Upper lobe of right lung (tissue), 1 donor: ENCODE data around the gene FAM227A. TPM values are rescaled to one million over a fixed set of nuclear protein-coding genes. Genes with fewer than 3 reads are reported as not detected.
"Not testable (repeated sequence)": the region's sequence is repeated elsewhere in the genome, so short reads cannot be mapped to it uniquely, and the experiment has no call there.

ENCODE experiments used
- ATAC-seq: fragments of 200-7000 bp; cut with Tn5 transposase; one replicate; pipeline ENCODE4 v1.9.1; 2020; ENCODE audit warnings: mild to moderate bottlenecking, moderate library complexity
- DNase-seq: peaks from one replicate; pipeline ENCODE4 v3.0.0-alpha.2; 2020
- H3K27ac ChIP-seq: fragments of 200-600 bp; one replicate; pipeline ENCODE4 v1.8.0; 2022
- H3K27me3 ChIP-seq: fragments of 200-600 bp; one replicate; pipeline ENCODE4 v1.8.0; 2022; ENCODE audit warnings: mild to moderate bottlenecking
- H3K36me3 ChIP-seq: fragments of 200-600 bp; one replicate; pipeline ENCODE4 v1.8.0; 2022
- H3K4me1 ChIP-seq: fragments of 200-600 bp; one replicate; pipeline ENCODE4 v1.8.0; 2022
- H3K4me3 ChIP-seq: fragments of 200-600 bp; one replicate; pipeline ENCODE4 v1.8.0; 2022; ENCODE audit warnings: mild to moderate bottlenecking
- H3K9me3 ChIP-seq: fragments of 200-600 bp; one replicate; pipeline ENCODE4 v1.8.0; 2022
- CTCF ChIP-seq: fragments of 200-600 bp; IDR thresholded peaks from one replicate; pipeline ENCODE4 v1.8.0; 2022; ENCODE audit warnings: antibody characterized with exemption
- intact Hi-C: fragments of 100-400 bp; cut with DNase I; formaldehyde crosslinking; loops from one replicate; pipeline ENCODE4 v1.11.0; 2022
- total RNA-seq: library from RNA; stranded (reverse); fragmentation: NEBNext Ultra II Directional; extraction: Animal tissue kit (Norgen Biotek cat#: 25700); gene quantifications from one replicate; pipeline ENCODE4 v1.2.1, GENCODE V29; 2021
- donor health status: DM: no; HTN: yes; CAD: no; lungs with severe emphysema.

The FAM227A gene
- total RNA-seq, 1 donor from 2014 or later, result 0.98 TPM

- H3K4me3 ChIP-seq, result peak overlapping the region; percentile 95
- ATAC-seq (no peak), DNase-seq (no peak)
- no peaks in the 10 kb centered on the region for H3K27me3 ChIP-seq
- H3K36me3 ChIP-seq, result no peaks in the 10 kb centered on the region
- H3K27ac ChIP-seq, result peak overlapping the region; percentile 98
- intact Hi-C loops, result no loop called here
- H3K4me1 ChIP-seq, result peaks cover 11% of the 10 kb centered on the region
- no peak for TF ChIP-seq CTCF
- no peaks in the 10 kb centered on the region for H3K9me3 ChIP-seq
Observed at GRCh38 chr22:38655519-38656255, 505 bp downstream of the FAM227A start.

GRCh38 chr22:38653741-38654140, 2.5 kb downstream of the FAM227A start:
- no peak for TF ChIP-seq CTCF
- DNase-seq (no peak), ATAC-seq (no peak)
- Histone ChIP-seq H3K27me3 (no peaks in the 10 kb centered on the region), H3K9me3 (no peaks in the 10 kb centered on the region), H3K36me3 (no peaks in the 10 kb centered on the region), H3K4me3 (no peak overlapping the region), H3K4me1 (peaks cover 11% of the 10 kb centered on the region), H3K27ac (no peak overlapping the region)
- intact Hi-C loops, result no loop called here

- no peak overlapping the region for H3K4me3 ChIP-seq
- intact Hi-C loops, result no loop called here
- no peaks in the 10 kb centered on the region for H3K27me3 ChIP-seq
- H3K4me1 ChIP-seq, result peaks cover 11% of the 10 kb centered on the region
- H3K27ac ChIP-seq, result no peak overlapping the region
- H3K9me3 ChIP-seq, result no peaks in the 10 kb centered on the region
- no peak for DNase-seq
- TF ChIP-seq CTCF, result no peak
- H3K36me3 ChIP-seq, result no peaks in the 10 kb centered on the region
- ATAC-seq, result no peak
Observed at GRCh38 chr22:38652859-38653258, 3.3 kb downstream of the FAM227A start.

- DNase-seq (no peak), ATAC-seq (no peak)
- Histone ChIP-seq H3K36me3 (no peaks in the 10 kb centered on the region), H3K9me3 (no peaks in the 10 kb centered on the region), H3K4me3 (no peak overlapping the region), H3K27me3 (no peaks in the 10 kb centered on the region), H3K4me1 (no peaks in the 10 kb centered on the region), H3K27ac (no peak overlapping the region)
- intact Hi-C loops, result no loop called here
- no peak for TF ChIP-seq CTCF
Observed at GRCh38 chr22:38649841-38650522, 6.2 kb downstream of the FAM227A start.

- intact Hi-C loops, result no loop called here
- no peak for ATAC-seq
- no peak for TF ChIP-seq CTCF
- Histone ChIP-seq H3K27ac (no peak overlapping the region), H3K36me3 (no peaks in the 10 kb centered on the region), H3K9me3 (no peaks in the 10 kb centered on the region), H3K4me3 (no peak overlapping the region), H3K4me1 (no peaks in the 10 kb centered on the region), H3K27me3 (no peaks in the 10 kb centered on the region)
- no peak for DNase-seq
Observed at GRCh38 chr22:38645430-38645829, 10.8 kb downstream of the FAM227A start.

GRCh38 chr22:38644245-38644644, 11.9 kb downstream of the FAM227A start:
- intact Hi-C loops, ATAC-seq, H3K36me3 ChIP-seq, H3K27ac ChIP-seq, H3K4me1 ChIP-seq, DNase-seq, H3K27me3 ChIP-seq, H3K4me3 ChIP-seq, H3K9me3 ChIP-seq: not testable (repeated sequence)
